K562 (cell line): ENCODE measurements around the gene SREBF1. TPM values are rescaled to one million over a fixed set of nuclear protein-coding genes. Genes with fewer than 3 reads are reported as not detected.

ENCODE experiments used
- polyA plus RNA-seq, 8 experiments: library from polyadenylated mRNA; depleted of rRNA in 4 of 8; stranded (reverse) in 5 of 8; unstranded in 3 of 8; fragments of >200 nt; fragmentation: Nextera tagmentation in 2 of 8; fragmentation: Illumina TruSeq in 1 of 8; extraction: Ambion mirVana in 2 of 8; extraction: Trizol in 1 of 8; gene quantifications; 2 replicates each; pipeline versions ENCODE4 v1.2.1 to v1.2.3, GENCODE V29; 2011 to 2014; ENCODE audit warnings: inconsistent platforms in 1 of 8, missing spikeins in 1 of 8
- total RNA-seq, 7 experiments: library from RNA; depleted of rRNA in 6 of 7; stranded (reverse); fragments of >200 nt in 6 of 7; fragmentation: Illumina TruSeq in 2 of 7; extraction: Trizol in 2 of 7; gene quantifications; 2 replicates each; pipeline versions ENCODE4 v1.2.1 to v1.2.3, GENCODE V29; 2011 to 2021; ENCODE audit warnings: low replicate concordance in 1 of 7
- TF ChIP-seq, protein P1 (sequence below): fragments of 250-450 bp; sonication (Bioruptor Pico); IDR thresholded peaks from 2 replicates; pipeline ENCODE4 v1.8.0; 2022; ENCODE audit warnings: moderate library complexity, mild to moderate bottlenecking, inconsistent platforms
- TF ChIP-seq, protein P2 (sequence below): sonication (generic); formaldehyde crosslinking; IDR thresholded peaks from 2 replicates; pipeline ENCODE4 v1.8.0; 2022; ENCODE audit warnings: mild to moderate bottlenecking, missing genetic modification reagents

SREBF1 gene
- total and polyA plus RNA-seq, 9 of the 15 experiments (the other 6 are each of a cell fraction or from before 2014, with no cell fraction given): 1.6 to 169 (median 69.4) TPM

DNA sequence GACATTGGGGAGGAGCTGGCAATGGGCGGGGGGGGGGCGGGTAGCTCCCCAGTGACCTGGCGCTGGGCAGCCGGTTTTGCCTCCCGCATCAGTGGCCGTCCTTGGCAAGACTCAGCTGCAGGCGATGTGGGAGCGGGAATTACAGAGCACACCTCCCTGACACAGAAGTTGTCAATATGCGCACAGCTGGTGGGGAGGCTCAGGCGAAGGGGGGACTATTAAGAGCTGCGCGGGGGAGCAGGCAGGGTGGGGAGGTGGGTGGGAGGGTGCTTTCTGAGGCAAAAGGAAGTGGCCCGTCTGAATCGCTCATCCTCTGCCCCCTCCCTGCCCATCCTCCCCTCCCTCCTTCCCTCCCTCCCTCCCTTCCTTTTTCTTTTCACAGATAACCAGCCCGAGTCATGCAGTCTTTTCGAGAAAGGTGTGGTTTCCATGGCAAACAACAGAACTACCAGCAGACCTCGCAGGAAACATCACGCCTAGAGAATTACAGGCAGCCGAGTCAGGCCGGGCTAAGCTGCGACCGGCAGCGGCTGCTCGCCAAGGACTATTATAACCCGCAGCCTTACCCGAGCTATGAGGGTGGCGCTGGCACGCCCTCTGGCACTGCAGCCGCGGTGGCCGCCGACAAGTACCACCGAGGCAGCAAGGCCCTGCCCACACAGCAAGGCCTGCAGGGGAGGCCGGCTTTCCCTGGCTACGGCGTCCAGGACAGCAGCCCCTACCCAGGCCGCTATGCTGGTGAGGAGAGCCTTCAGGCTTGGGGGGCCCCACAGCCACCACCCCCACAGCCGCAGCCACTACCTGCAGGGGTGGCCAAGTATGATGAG, 44.0 kb downstream of the SREBF1 start (continued):
- TF ChIP-seq, protein P1, sequence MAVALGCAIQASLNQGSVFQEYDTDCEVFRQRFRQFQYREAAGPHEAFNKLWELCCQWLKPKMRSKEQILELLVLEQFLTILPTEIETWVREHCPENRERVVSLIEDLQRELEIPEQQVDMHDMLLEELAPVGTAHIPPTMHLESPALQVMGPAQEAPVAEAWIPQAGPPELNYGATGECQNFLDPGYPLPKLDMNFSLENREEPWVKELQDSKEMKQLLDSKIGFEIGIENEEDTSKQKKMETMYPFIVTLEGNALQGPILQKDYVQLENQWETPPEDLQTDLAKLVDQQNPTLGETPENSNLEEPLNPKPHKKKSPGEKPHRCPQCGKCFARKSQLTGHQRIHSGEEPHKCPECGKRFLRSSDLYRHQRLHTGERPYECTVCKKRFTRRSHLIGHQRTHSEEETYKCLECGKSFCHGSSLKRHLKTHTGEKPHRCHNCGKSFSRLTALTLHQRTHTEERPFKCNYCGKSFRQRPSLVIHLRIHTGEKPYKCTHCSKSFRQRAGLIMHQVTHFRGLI (CRISPR knock-in tag): no peak
- TF ChIP-seq, protein P2, sequence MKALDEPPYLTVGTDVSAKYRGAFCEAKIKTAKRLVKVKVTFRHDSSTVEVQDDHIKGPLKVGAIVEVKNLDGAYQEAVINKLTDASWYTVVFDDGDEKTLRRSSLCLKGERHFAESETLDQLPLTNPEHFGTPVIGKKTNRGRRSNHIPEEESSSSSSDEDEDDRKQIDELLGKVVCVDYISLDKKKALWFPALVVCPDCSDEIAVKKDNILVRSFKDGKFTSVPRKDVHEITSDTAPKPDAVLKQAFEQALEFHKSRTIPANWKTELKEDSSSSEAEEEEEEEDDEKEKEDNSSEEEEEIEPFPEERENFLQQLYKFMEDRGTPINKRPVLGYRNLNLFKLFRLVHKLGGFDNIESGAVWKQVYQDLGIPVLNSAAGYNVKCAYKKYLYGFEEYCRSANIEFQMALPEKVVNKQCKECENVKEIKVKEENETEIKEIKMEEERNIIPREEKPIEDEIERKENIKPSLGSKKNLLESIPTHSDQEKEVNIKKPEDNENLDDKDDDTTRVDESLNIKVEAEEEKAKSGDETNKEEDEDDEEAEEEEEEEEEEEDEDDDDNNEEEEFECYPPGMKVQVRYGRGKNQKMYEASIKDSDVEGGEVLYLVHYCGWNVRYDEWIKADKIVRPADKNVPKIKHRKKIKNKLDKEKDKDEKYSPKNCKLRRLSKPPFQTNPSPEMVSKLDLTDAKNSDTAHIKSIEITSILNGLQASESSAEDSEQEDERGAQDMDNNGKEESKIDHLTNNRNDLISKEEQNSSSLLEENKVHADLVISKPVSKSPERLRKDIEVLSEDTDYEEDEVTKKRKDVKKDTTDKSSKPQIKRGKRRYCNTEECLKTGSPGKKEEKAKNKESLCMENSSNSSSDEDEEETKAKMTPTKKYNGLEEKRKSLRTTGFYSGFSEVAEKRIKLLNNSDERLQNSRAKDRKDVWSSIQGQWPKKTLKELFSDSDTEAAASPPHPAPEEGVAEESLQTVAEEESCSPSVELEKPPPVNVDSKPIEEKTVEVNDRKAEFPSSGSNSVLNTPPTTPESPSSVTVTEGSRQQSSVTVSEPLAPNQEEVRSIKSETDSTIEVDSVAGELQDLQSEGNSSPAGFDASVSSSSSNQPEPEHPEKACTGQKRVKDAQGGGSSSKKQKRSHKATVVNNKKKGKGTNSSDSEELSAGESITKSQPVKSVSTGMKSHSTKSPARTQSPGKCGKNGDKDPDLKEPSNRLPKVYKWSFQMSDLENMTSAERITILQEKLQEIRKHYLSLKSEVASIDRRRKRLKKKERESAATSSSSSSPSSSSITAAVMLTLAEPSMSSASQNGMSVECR (CRISPR knock-in tag): no peak
